K562 (cell line): ENCODE measurements around the gene MYO10. TPM values are rescaled to one million over a fixed set of nuclear protein-coding genes. Genes with fewer than 3 reads are reported as not detected.

Experiments
- CTBP1 ChIP-seq: fragments of 450-650 bp; IDR thresholded peaks from 2 replicates; pipeline ENCODE4 v1.6.1; 2016; ENCODE audit warnings: borderline replicate concordance
- E2F4 ChIP-seq: sonication (generic); formaldehyde crosslinking; IDR thresholded peaks from 2 replicates; pipeline ENCODE4 v1.8.0; 2022; ENCODE audit warnings: mild to moderate bottlenecking, low read depth, missing genetic modification reagents
- ELF4 ChIP-seq: fragments of 450-650 bp; formaldehyde crosslinking; IDR thresholded peaks from 2 replicates; pipeline ENCODE4 v1.4.0; 2022; ENCODE audit warnings: missing genetic modification characterization
- OTX1 ChIP-seq: fragments of 450-650 bp; formaldehyde crosslinking; IDR thresholded peaks from 2 replicates; pipeline ENCODE4 v1.4.0; 2022; ENCODE audit warnings: mild to moderate bottlenecking
- RNF219 ChIP-seq: fragments of 250-450 bp; sonication (Bioruptor Pico); IDR thresholded peaks from 2 replicates; pipeline ENCODE4 v1.5.0; 2022; ENCODE audit warnings: mild to moderate bottlenecking
- TRIM28 ChIP-seq: fragments of 450-650 bp; IDR thresholded peaks from 2 replicates; pipeline ENCODE4 v1.6.1; 2017
- UBTF ChIP-seq, 2 experiments: IDR thresholded peaks; 2 replicates each; pipeline ENCODE4 v1.6.1; 2012; ENCODE audit warnings: improper control_type of control experiment in 2 of 2, low read depth in 2 of 2, low read length in 2 of 2, borderline replicate concordance in 1 of 2
- ZBTB5 ChIP-seq: fragments of 450-650 bp; IDR thresholded peaks from 2 replicates; pipeline ENCODE4 v1.6.1; 2017; ENCODE audit warnings: antibody characterized with exemption
- ZFPM2 ChIP-seq: fragments of 250-450 bp; sonication (Bioruptor Pico); IDR thresholded peaks from 2 replicates; pipeline ENCODE4 v1.5.1; 2022; ENCODE audit warnings: mild to moderate bottlenecking
- ZNF3 ChIP-seq: fragments of 250-450 bp; sonication (Bioruptor Pico); IDR thresholded peaks from 2 replicates; pipeline ENCODE4 v1.5.0; 2021; ENCODE audit warnings: mild to moderate bottlenecking, moderate library complexity
- polyA plus RNA-seq, 8 experiments: library from polyadenylated mRNA; depleted of rRNA in 4 of 8; stranded (reverse) in 5 of 8; unstranded in 3 of 8; fragments of >200 nt; fragmentation: Nextera tagmentation in 2 of 8; fragmentation: Illumina TruSeq in 1 of 8; extraction: Ambion mirVana in 2 of 8; extraction: Trizol in 1 of 8; gene quantifications; 2 replicates each; pipeline versions ENCODE4 v1.2.1 to v1.2.3, GENCODE V29; 2011 to 2014; ENCODE audit warnings: inconsistent platforms in 1 of 8, missing spikeins in 1 of 8
- total RNA-seq, 7 experiments: library from RNA; depleted of rRNA in 6 of 7; stranded (reverse); fragments of >200 nt in 6 of 7; fragmentation: Illumina TruSeq in 2 of 7; extraction: Trizol in 2 of 7; gene quantifications; 2 replicates each; pipeline versions ENCODE4 v1.2.1 to v1.2.3, GENCODE V29; 2011 to 2021; ENCODE audit warnings: low replicate concordance in 1 of 7

Gene MYO10
- total and polyA plus RNA-seq, 9 of the 15 experiments (the other 6 are each of a cell fraction or from before 2014, with no cell fraction given) = 0.04 to 0.24 TPM; not detected in 7

- TF ChIP-seq UBTF (IDR thresholded peaks at IDR 0.05; ENCODE audit: borderline replicate concordance in 1 of 2, low read depth in 2 of 2, low read length in 2 of 2) = no peak
- TF ChIP-seq RNF219 (CRISPR knock-in tag) = no peak
- TF ChIP-seq ELF4 = no peak
- no peak for TF ChIP-seq TRIM28
- TF ChIP-seq ZBTB5 = no peak
- no peak for TF ChIP-seq OTX1
- no peak for TF ChIP-seq E2F4
- TF ChIP-seq ZFPM2 (CRISPR knock-in tag) = no peak
- TF ChIP-seq ZNF3 (CRISPR knock-in tag) = no peak
- no peak for TF ChIP-seq CTBP1
Measured at GRCh38 chr5:16918891-16919671, 17.0 kb downstream of the MYO10 start (continued).
